HL-60/S4 (cell line): ENCODE measurements around the gene CDC5L.
"Not testable (repeated sequence)": the region's sequence is repeated elsewhere in the genome, so short reads cannot be mapped to it uniquely, and the experiment has no call there.

Source experiments
- in situ Hi-C: fragments of 300-500 bp; cut with MboI; formaldehyde crosslinking; loops from 2 replicates; pipeline ENCODE4 v1.14.3; 2022; ENCODE audit warnings: low sequenced_read_pairs

The CDC5L gene

DNA sequence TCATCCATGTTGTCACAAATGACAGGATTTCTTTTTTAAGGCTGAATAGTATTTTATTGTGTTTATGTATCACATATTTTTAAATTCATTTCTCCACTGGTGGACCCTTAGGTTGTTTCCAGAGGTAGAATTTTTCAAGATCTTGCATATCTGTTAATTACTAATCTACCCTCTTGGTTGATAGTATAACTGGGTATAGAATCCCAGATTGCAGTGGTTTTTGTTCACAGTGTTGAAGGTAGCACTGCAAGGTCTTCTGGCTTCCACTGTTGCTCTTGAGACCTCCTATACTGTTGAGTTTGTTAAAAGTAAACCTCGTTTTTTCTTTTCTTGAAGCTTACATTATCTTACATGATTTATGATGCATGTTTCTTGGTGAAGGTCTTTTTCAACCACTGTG, 22.9 kb downstream of the CDC5L start:
- in situ Hi-C loops = no loop called here

DNA sequence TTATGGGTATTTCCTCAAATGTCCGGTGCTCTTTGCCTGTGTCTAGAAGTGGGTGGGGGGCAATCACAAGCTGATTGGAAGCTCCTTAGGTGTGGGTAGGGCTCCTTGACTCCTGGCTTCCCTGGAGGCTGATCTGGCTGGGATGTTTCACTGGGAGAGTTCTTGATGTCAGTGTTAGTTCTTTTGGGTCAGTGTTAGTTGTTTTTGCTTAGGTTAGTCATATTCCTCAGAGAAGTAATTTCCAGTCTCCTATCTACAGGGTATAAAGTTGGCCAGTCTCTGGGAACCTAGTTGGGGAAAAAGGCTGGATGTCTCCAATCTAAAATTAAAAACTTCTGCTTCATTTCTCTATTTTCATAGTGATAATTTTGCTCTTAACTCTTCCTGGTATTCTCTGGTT, 23.6 kb downstream of the CDC5L start:
- in situ Hi-C loops = no loop called here

DNA sequence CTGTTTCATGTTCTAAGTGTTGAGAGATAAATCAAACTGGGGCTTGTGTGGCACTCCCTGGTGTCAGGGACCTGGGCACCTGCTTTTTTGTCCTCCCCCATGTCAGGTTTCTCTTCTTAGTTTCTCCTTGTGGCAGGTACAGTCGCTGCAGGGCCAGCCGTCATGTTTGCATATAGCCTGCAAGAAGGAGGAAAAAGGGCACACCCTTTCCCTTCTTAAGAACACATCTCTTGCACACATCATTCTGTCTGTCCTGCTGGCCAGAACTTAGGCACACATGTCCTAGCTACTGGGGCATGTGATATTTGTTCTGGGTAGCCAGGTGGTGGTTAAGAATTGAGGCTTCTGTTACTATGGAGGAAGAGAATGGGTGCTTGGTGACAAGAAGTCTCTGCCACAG, 27.9 kb downstream of the CDC5L start:
- in situ Hi-C loops = no loop called here

DNA sequence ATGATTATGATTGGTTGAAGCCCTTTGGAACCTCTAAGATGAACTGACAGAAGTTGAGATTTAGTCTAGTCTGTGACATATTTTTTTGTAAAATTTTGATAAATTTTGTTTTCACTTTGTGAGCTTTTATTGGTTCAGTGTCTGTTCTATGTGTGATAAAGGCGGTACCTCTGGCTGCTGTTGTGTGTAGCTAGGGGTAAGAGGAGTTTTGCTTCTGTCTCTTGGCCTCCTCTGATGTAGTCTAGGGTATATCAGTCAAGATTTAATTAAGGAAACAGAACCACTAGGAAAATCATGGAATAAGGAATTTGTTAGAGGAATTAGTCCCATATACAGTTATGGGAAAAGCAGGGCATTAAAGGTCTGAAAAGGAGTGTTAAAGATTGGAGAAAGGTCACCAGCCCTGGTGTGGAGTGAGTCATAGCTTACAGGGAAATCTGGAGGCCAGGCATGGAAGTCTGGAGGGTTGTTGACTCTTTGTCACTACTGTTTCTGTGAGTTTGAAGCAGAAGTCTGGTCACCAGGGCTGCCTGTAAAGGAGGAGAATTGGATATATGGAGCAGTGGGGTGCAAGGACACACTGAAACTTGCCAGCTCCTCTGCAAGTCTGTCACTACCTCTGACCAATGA, 28.5 kb downstream of the CDC5L start:
- in situ Hi-C loops = no loop called here

DNA sequence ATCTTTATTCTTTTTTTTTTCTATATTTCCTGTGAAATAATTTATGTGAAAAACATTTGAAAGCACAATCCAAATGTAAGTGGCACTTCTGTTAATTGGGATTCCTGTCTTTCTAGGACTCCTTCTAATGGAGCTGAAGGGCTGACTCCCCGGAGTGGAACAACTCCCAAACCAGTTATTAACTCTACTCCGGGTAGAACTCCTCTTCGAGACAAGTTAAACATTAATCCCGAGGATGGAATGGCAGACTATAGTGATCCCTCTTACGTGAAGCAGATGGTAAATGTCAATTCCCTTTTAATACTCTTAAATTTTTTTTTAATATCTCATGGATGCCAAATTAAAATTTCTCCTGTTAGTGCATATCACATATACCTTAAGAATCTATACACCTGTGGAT, 35.0 kb downstream of the CDC5L start:
- in situ Hi-C loops = no loop called here

DNA sequence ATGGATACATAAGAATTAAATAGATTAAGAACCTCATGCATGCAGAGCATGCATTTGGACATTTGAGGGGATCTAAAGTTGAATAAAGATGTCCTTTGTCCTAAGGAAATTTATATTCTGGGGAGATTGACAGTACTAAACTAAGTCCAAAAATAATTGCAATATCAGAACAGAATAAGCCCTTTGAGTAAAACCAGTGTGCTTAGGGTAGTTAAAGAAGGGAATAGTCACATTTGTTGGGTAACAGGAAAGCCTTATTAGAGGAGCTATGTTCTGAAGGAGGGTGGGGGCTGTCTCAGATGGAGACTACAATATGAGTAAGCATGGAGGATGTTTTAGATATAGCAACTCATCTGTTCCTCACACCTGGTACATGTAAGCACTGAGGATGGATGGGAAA, 35.8 kb downstream of the CDC5L start:
- in situ Hi-C loops = no loop called here

DNA sequence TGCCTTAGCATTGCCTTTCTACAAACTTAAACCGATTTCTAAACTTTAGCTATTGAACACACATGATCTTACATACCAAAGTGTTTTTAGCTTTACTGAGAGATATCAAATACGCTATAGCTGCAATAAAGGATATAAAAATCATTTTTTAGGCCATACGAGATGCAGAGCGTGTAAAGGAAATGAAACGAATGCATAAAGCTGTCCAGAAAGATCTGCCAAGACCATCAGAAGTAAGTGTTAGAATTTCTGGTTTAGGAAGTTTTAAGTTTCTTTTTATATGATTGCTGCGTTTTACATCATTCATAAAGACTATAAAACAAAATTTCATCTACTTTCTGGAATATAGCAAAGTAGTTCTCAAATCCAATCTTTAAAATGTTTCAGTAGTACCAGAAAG, 38.4 kb downstream of the CDC5L start:
- in situ Hi-C loops = no loop called here

DNA sequence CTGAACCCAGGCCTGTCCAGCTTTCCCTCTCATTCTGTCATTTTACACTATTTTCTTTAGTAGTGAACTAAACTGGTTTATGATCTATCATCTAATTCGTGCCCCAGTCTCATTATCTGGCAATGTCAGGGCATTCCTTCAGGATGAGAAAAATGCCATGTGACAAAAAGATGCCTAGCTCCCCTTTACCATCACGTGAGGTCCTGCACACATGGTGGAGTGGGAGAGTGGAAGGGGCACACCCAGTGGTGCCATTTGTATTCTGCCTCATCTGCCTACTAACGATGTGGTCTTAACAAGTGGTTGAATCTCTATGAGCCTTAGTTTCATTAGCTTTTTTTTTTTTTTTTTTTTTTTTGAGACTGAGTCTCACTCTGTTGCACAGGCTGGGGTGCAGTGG, 41.2 kb downstream of the CDC5L start:
- in situ Hi-C loops = no loop called here

DNA sequence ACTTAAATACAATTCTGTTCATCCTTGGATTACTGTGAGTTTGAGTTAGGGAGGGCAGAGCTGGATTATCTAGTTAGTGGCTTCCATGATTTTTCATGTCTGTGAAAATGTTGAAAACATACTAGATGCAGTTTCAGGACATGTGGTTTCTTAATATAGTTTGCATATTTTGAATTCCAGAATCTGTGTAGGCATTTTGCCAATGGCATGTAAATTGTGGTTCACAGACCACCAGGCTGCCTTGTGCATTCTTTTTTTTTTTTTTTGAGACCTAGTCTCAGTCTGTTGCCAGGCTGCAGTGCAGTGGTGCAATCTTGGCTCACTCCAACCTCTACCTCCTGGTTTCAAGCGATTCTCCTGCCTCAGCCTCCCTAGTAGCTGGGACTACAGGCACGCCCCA, 42.8 kb downstream of the CDC5L start:
- in situ Hi-C loops = no loop called here

DNA sequence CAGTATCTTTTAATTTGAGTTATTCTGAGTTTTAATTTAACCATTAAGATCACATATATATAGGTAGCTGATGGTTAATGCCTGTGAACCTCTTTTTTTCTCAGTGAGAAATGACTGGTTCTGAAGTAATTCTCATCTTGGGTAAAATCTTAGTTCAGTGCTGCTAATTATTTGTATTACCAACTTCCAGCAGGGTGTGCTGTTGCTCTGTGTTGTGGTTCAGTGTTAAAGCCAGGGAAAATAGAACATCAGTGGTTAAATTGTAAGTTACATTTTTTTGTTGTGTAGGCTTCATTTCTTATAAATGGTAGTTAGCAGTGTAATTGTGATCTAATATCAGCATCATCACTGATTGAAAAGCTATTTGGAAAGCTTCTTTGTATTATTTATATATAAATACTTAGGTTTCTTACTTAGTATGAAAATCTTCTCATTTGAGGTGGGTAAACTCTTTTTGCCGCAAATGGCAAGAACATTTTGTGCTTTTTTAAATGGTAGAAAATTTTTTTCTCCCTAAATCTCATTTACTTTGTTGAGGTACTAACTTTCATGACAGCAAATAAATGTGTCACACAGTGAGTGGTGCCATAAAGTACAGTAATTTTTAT, 43.7 kb downstream of the CDC5L start:
- in situ Hi-C loops = no loop called here

DNA sequence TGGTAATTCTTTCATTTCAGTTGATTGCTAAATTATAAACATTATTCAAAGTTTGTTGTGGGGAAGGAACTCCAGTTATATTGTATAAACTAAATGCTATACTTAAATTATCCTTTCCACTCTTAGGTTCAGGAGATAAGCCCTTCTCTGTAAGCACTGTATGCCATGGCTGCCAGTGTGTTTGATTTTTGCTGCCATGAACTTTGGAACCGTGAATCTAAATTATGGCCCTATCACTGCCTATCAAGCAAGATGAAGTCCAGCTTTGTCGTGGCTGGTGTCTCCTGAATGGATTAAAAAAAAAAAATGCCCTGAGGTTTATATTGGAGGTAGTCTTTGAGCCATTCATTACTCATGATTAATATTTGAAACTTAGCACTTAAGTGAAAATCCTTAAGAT, 44.7 kb downstream of the CDC5L start:
- in situ Hi-C loops = no loop called here

DNA sequence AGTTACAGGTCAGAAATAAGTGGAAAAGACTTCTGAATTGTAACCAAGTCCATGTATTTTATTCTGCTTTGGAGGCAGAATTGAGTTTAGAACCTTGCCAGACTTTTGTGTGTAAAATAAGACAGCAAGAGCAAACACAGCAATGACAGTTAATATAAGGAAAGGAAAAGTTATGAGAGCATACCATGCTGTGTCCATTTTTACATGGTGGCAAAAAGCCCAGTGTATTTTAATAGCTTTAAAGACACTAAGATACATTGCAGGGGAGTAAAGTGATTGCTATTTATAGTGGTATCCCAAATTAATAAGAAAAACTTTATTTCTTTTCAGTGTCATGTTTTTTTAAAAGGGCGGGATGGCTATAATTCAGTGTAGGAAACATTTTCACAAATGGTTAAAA, 45.2 kb downstream of the CDC5L start:
- in situ Hi-C loops = no loop called here

DNA sequence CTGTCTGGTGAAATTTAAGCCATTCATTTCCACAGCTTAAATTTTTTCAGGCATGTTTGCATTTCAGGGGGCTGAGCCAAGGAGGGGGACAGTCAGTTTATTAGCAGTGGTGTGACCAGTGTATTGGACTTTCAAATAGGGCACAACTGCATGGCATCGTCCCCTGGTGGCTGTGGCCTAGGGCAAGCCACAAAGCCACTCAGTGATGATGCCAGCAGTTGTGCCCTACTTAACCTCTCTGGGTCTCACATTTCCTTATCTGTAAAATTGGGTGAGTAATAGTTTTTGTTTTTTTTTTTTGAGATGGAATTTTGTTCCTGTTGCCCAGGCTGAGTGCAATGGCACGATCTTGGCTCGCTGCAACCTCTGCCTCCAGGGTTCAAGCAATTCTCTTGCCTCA, 48.0 kb downstream of the CDC5L start:
- in situ Hi-C loops = no loop called here

DNA sequence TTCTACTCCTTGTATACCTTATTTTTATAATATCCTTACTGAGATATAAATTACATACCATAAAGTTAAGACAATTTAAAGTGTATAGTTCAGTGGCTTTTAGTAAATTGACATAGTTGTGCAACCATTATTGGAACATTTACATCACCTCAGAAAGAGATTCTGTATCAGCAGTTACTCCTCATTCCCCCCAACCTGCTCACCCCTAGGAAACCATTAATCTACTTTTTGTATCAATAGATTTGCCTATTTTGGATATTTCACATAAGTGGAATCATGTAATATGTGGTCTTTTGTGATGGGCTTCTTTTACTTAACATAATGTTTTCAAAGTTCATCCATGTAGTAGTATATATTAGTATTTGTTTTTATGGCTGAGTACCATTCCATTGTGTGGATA, 51.3 kb downstream of the CDC5L start:
- in situ Hi-C loops = no loop called here

DNA sequence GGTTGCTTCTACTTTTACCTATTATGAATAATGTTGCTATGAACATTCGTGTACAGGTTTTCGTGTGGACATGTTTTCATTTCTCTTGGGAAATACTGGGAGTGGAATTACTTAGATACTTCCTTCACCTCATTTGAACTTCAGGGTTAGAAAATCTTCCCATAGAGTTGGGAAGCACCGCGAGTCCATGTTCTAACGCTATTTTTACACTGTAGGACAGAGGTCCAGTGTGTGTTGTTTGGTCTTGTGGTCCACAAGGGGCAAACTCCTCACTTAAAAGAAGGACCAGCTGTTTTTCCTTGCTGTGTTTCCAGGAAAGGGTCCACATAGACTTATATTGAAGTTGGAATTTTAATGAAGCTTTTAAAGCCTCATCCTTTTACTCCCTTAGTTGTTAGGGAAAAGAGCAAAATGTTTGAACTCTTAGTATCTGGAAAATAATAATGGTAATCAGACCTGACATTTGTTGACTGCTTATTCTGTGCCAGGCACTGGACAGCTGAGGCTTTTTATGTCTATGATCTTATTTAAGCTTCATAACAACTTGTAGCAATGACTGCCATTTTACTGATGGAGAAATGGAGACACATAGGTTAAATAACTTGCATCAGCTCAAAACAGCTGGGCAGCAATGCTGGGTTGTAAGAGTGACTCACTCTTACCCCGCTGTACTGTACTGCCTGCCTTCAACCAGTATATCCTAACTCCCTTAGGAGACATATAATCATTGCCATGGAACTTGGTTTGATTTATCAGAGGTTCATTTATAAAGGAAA, 52.0 kb downstream of the CDC5L start:
- in situ Hi-C loops = no loop called here

DNA sequence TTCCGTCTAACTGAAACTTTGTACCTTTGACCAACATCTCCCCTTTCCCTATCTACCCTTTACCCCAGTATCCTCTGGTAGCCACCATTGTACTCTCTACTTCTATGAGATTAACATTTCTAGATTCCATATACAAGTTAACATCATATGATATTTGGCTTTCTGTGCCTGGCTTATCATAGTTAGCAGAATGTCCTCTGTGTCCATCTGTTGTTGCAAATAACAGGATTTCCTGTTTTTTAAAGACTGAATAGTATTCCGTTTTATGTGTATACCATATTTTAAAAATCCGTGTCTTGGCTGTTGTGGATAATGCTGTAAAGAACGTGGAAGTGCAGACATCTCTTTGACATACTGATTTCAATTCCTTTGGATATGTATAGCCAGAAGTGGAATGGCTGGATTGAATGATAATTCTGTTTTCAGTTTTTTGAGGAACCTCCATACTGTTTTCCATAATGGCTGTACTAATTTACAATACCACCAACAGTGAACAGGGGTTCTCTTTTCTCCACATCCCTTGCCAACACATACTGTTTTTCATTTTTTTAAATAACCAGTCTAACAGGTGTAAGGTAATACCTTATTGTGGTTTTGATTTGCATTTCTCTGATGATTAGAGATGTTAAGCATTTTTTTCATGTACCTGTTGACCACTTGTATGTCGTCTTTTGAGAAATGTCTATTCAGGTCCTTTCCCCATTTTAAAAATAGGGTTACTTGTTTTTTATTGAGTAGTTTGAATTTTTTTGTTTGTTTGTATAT, 53.8 kb downstream of the CDC5L start:
- in situ Hi-C loops = no loop called here

DNA sequence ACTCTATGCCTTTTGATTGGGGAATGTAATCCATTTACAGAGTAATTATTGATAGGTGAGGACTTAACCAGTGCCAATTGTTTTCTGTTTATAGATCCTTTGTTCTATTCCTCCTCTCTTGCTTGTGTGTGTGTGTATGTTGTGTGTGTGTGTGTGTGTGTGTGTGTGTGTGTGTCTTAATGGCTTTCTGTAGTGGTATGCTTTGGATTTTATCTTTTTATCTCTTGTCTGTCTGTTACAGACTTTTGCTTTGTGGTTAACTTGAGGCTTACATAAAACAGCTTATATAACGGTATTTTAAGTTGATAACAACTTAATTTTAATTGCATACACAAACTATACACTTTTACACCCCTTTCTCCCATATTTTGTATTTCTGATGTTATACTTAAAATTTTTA, 54.7 kb downstream of the CDC5L start:
- in situ Hi-C loops = no loop called here

DNA sequence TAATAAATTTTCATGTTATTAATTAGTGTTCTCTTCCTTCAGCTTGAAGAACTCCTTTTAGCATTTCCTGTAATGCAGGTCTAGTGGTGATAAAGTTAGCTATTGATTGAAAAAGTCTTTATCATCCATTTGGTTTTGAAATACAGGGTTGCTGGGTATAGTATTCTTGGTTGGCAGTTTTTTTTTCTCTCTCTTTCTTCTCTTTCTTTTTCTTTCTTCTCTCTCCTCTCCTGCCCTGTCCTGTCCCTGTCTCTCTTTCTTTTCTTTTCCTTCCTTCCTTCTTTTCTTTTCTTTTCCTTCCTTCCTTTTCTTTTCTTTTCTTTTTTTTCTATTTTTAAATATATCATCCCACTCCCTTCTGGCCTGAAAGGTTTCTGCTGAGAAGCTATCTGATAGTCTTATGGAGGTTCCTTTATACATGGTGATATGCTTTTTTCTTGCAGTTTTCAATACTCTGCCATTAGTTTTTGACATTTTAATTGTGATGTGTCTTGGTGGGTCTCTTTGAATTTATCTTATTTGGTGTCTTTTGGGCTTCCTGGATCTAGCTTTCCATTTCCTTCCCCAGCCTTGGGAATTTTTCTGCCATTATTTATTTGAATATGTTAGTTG, 55.4 kb downstream of the CDC5L start:
- in situ Hi-C loops = no loop called here

DNA sequence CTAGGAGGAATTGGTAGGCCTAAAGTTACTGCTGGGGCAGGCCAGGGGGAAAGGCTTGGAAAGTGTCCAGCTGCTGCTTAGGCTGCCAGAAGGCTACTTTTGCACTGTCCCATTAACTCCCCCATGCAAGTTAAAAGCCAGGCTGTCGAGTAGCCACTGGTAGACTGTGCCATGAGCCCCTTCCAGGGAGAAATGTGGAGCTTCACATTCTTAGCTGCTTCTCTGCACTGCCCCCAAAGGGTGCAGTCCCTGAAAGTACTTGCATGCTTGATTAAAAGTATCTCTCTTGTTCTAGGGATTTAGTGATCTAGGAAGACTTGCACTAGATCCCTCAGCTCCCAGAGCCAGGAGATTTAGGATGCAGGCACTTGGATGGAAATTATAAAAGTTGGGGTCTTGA, 57.3 kb downstream of the CDC5L start:
- in situ Hi-C loops = no loop called here

DNA sequence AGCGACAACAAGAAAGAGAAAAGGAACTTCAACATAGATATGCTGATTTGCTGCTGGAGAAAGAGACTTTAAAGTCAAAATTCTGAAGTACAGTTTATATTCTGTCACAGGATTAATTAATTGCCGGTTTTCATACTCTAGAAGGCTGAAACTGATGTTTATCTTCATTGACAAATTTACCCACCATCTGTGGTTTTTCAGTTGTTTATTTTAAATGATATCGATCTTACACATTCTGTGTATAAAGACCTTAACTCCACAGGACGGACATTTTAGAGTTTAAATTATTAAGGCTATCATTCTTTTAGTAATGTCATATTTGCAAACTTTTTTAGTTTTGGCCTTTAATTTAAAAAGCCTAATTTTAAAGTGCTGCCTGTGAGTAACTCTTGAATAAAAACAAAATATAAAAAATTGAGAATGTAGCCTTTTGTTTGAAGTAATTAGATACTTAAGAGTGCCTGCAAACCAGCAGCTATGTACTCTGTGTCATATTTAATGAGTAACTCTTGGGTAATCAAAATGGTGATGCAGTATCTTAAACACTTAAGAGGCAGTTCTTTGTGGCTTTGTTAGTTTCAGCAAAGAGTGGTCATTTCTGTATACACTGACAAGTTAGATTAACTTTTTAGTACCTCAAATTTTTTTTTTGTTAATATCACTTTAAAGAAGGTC, 59.3 kb downstream of the CDC5L start:
- in situ Hi-C loops = no loop called here

DNA sequence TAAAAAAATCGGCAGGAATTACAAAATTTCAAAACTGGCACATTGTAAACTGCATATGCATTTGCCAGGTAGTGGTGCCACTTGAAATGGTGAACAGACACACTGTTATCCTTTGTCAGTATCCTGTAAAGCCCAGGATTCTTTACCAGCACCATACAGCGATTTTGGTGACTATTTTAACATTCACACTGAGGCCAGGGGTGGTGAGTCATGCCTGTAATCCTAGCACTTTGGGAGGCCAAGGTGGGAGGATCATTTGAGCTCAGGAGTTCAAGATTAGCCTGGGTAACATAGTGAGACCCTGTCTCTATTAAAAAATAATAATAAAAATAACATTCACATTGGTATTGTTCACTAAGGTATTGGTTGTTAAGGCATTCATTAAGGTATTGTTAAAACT, 61.7 kb downstream of the CDC5L start:
- in situ Hi-C loops = not testable (repeated sequence)
